ENCODE results near the gene KRT81.
A peak's percentile ranks its signal among the peaks of the same experiment; 100 is the strongest.

KRT81 gene

GRCh38 chr12:52291267-52291935 lies at the start of gene KRT81:
TSS of gene KRT81 (minus strand) at chr12:52291534. CDS start at chr12:52291465, 69 bp downstream.
- H3K27ac Mint-ChIP-seq: no peak within 1 kb of the TSS

GRCh38 chr12:52338241-52338960 lies 47.1 kb upstream of the KRT81 start:
- ATAC-seq (ENCODE audit: low read depth) (no peak), DNase-seq (ENCODE audit: low spot score in 2 of 2) (no peak)
- Mint-ChIP-seq H3K27me3 (peaks cover 24% of the 10 kb centered on the region), H3K4me3 (no peak overlapping the region), H3K36me3 (no peaks in the 10 kb centered on the region), H3K4me1 (no peaks in the 10 kb centered on the region), H3K27ac (no peak overlapping the region), H3K9me3 (peaks cover 3% of the 10 kb centered on the region)

More at GRCh38 chr12:52291267-52291935, at the start of gene KRT81:
- no peaks in the 10 kb centered on the region for H3K36me3 Mint-ChIP-seq
- peaks cover 4% of the 10 kb centered on the region for H3K4me1 Mint-ChIP-seq
- no peak for DNase-seq (ENCODE audit: low spot score in 2 of 2)
- ATAC-seq (ENCODE audit: low read depth): no peak
- peaks cover 13% of the 10 kb centered on the region for H3K27me3 Mint-ChIP-seq
- H3K9me3 Mint-ChIP-seq: no peaks in the 10 kb centered on the region
- no peak within 1 kb of the TSS for H3K4me3 Mint-ChIP-seq

GRCh38 chr12:52337054-52337453 lies 45.7 kb upstream of the KRT81 start:
- no peak overlapping the region for H3K27ac Mint-ChIP-seq
- no peaks in the 10 kb centered on the region for H3K4me1 Mint-ChIP-seq
- no peak overlapping the region for H3K4me3 Mint-ChIP-seq
- H3K27me3 Mint-ChIP-seq: peaks cover 25% of the 10 kb centered on the region
- ATAC-seq (ENCODE audit: low read depth) (no peak), DNase-seq (ENCODE audit: low spot score in 2 of 2) (no peak)
- H3K9me3 Mint-ChIP-seq: peaks cover 3% of the 10 kb centered on the region
- H3K36me3 Mint-ChIP-seq: no peaks in the 10 kb centered on the region

GRCh38 chr12:52336641-52337040 lies 45.3 kb upstream of the KRT81 start:
- ATAC-seq (ENCODE audit: low read depth) (no peak), DNase-seq (ENCODE audit: low spot score in 2 of 2) (no peak)
- no peak overlapping the region for H3K27ac Mint-ChIP-seq
- H3K36me3 Mint-ChIP-seq: no peaks in the 10 kb centered on the region
- H3K4me3 Mint-ChIP-seq: no peak overlapping the region
- H3K27me3 Mint-ChIP-seq: peaks cover 27% of the 10 kb centered on the region
- no peaks in the 10 kb centered on the region for H3K4me1 Mint-ChIP-seq
- peaks cover 3% of the 10 kb centered on the region for H3K9me3 Mint-ChIP-seq

GRCh38 chr12:52335598-52336262 lies 44.4 kb upstream of the KRT81 start:
- Mint-ChIP-seq H3K27ac (no peak overlapping the region), H3K4me1 (no peaks in the 10 kb centered on the region), H3K4me3 (no peak overlapping the region), H3K36me3 (no peaks in the 10 kb centered on the region), H3K27me3 (peaks cover 29% of the 10 kb centered on the region), H3K9me3 (peaks cover 3% of the 10 kb centered on the region)
- DNase-seq (ENCODE audit: low spot score in 2 of 2) (no peak), ATAC-seq (ENCODE audit: low read depth) (no peak)

- no peaks in the 10 kb centered on the region for H3K4me1 Mint-ChIP-seq
- ATAC-seq (ENCODE audit: low read depth): no peak
- no peak overlapping the region for H3K4me3 Mint-ChIP-seq
- H3K9me3 Mint-ChIP-seq: peaks cover 3% of the 10 kb centered on the region
- H3K27me3 Mint-ChIP-seq: peaks cover 29% of the 10 kb centered on the region
- H3K27ac Mint-ChIP-seq: no peak overlapping the region
- DNase-seq (ENCODE audit: low spot score in 2 of 2): no peak
- no peaks in the 10 kb centered on the region for H3K36me3 Mint-ChIP-seq
These were observed 42.9 kb upstream of the KRT81 start for GRCh38 chr12:52334185-52334584.

- DNase-seq (ENCODE audit: low spot score in 2 of 2) (no peak), ATAC-seq (ENCODE audit: low read depth) (no peak)
- no peak overlapping the region for H3K27ac Mint-ChIP-seq
- no peaks in the 10 kb centered on the region for H3K36me3 Mint-ChIP-seq
- no peaks in the 10 kb centered on the region for H3K4me1 Mint-ChIP-seq
- peaks cover 3% of the 10 kb centered on the region for H3K9me3 Mint-ChIP-seq
- H3K27me3 Mint-ChIP-seq: peaks cover 23% of the 10 kb centered on the region
- H3K4me3 Mint-ChIP-seq: no peak overlapping the region
These were observed 42.0 kb upstream of the KRT81 start for GRCh38 chr12:52333321-52333720.

- H3K4me3 Mint-ChIP-seq: no peak overlapping the region
- H3K27me3 Mint-ChIP-seq: peaks cover 22% of the 10 kb centered on the region
- no peak overlapping the region for H3K27ac Mint-ChIP-seq
- peaks cover 3% of the 10 kb centered on the region for H3K9me3 Mint-ChIP-seq
- H3K4me1 Mint-ChIP-seq: peaks cover 3% of the 10 kb centered on the region
- ATAC-seq (ENCODE audit: low read depth): no peak
- no peaks in the 10 kb centered on the region for H3K36me3 Mint-ChIP-seq
- DNase-seq (ENCODE audit: low spot score in 2 of 2): no peak
These were observed 41.0 kb upstream of the KRT81 start for GRCh38 chr12:52332381-52332780.

- Mint-ChIP-seq H3K4me1 (peaks cover 6% of the 10 kb centered on the region), H3K9me3 (peaks cover 3% of the 10 kb centered on the region), H3K27ac (no peak overlapping the region), H3K27me3 (peaks cover 22% of the 10 kb centered on the region), H3K4me3 (no peak overlapping the region), H3K36me3 (no peaks in the 10 kb centered on the region)
- DNase-seq (ENCODE audit: low spot score in 2 of 2) (no peak), ATAC-seq (ENCODE audit: low read depth) (no peak)
These were observed 40.5 kb upstream of the KRT81 start for GRCh38 chr12:52331833-52332232.

- H3K4me1 Mint-ChIP-seq: peaks cover 6% of the 10 kb centered on the region
- no peak for ATAC-seq (ENCODE audit: low read depth)
- peaks cover 20% of the 10 kb centered on the region for H3K27me3 Mint-ChIP-seq
- no peaks in the 10 kb centered on the region for H3K36me3 Mint-ChIP-seq
- no peak for DNase-seq (ENCODE audit: low spot score in 2 of 2)
- H3K9me3 Mint-ChIP-seq: no peaks in the 10 kb centered on the region
- no peak overlapping the region for H3K27ac Mint-ChIP-seq
- no peak overlapping the region for H3K4me3 Mint-ChIP-seq
These were observed 39.7 kb upstream of the KRT81 start for GRCh38 chr12:52331039-52331438.

GRCh38 chr12:52327830-52328500 lies 36.6 kb upstream of the KRT81 start:
- DNase-seq (ENCODE audit: low spot score in 2 of 2) (no peak), ATAC-seq (ENCODE audit: low read depth) (no peak)
- H3K36me3 Mint-ChIP-seq: no peaks in the 10 kb centered on the region
- peaks cover 15% of the 10 kb centered on the region for H3K27me3 Mint-ChIP-seq
- no peak overlapping the region for H3K27ac Mint-ChIP-seq
- no peak overlapping the region for H3K4me3 Mint-ChIP-seq
- H3K4me1 Mint-ChIP-seq: peaks cover 6% of the 10 kb centered on the region
- H3K9me3 Mint-ChIP-seq: no peaks in the 10 kb centered on the region

- peak; percentile 94 for ATAC-seq (ENCODE audit: low read depth)
- peaks cover 6% of the 10 kb centered on the region for H3K4me1 Mint-ChIP-seq
- H3K36me3 Mint-ChIP-seq: no peaks in the 10 kb centered on the region
- no peak overlapping the region for H3K4me3 Mint-ChIP-seq
- no peak overlapping the region for H3K27ac Mint-ChIP-seq
- peaks cover 19% of the 10 kb centered on the region for H3K27me3 Mint-ChIP-seq
- no peaks in the 10 kb centered on the region for H3K9me3 Mint-ChIP-seq
- DNase-seq (ENCODE audit: low spot score in 2 of 2): peak; percentile 43 to 58
These were observed 35.9 kb upstream of the KRT81 start for GRCh38 chr12:52327052-52327829.

GRCh38 chr12:52324153-52324444 lies 32.8 kb upstream of the KRT81 start:
- no peak overlapping the region for H3K27ac Mint-ChIP-seq

More at GRCh38 chr12:52324153-52324444, 32.8 kb upstream of the KRT81 start:
- Mint-ChIP-seq H3K9me3 (no peaks in the 10 kb centered on the region), H3K4me1 (peaks cover 6% of the 10 kb centered on the region), H3K4me3 (no peak overlapping the region), H3K36me3 (no peaks in the 10 kb centered on the region), H3K27me3 (peaks cover 22% of the 10 kb centered on the region)
- ATAC-seq (ENCODE audit: low read depth): no peak
- no peak for DNase-seq (ENCODE audit: low spot score in 2 of 2)
